Transverse colon (tissue), 3 donors: ENCODE data around the gene DHRS12.

Experiments
- EP300 ChIP-seq: sonication (generic); formaldehyde crosslinking; IDR thresholded peaks from one replicate; pipeline ENCODE4 v1.6.1; 2017; ENCODE audit warnings: antibody characterized with exemption, low read depth
- POLR2AphosphoS5 ChIP-seq, 3 donors: sonication (generic); formaldehyde crosslinking; IDR thresholded peaks; one replicate each; pipeline ENCODE4 v1.6.1; 2016; ENCODE audit warnings: antibody characterized with exemption in 3 of 3

- no peak for TF ChIP-seq POLR2AphosphoS5 (IDR thresholded peaks at IDR 0.05)
- TF ChIP-seq EP300 = no peak
Measured at GRCh38 chr13:51728972-51729371, 75.0 kb downstream of the DHRS12 start.
